ENCODE data around the gene FDXACB1.

The FDXACB1 gene

DNA sequence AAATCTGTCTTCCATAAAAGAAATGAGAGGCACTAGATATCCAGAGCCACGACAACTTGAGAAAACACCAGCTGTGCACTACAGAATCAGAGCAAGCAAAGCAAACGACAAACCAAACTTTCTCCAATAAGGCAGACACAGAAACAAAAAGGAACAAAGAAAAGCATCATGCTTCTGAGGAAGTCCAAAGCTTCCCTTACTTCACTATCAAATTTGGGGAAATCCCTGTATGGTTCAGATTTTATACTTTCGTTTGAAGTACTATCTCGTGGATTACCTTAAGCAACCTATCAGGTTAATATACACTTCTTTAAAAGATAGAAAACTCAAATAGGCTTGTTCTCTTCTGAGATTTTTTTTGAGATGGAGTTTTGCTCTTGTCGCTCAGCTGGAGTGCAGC is 35.3 kb downstream of the FDXACB1 start:
- DNase-seq (ENCODE audit: low read depth), result no peak

DNA sequence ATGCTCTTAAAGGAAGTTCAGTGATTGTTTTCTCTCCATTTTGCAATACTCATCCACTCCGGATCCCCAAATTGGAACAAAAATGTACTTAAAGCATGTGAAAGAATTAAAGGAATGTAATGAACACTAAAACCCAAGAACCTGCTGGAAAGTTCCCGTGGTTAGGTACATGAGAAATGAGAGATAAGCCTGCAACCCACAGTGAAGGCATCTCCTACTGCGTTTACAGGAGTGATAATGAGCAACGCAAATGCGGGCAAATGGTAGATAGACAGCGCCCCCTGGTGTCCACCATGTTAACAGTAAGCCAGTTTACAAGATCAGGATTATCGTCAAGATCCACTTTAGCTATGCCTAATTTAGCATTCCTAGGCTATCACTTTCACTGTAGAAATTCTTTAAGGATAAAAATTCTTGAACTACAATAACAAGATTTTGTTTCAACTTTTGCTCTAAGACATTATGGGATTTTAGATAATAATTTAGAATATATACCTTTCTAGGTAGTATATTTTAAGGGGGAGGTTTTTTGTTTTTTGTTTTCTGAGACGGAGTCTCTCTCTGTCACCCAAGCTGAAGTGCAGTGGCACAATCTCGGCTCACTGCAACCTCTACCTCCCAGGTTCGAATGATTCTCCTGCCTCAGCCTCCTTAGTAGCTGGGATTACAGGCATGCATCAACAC is 37.5 kb downstream of the FDXACB1 start:
- DNase-seq (ENCODE audit: low read depth), result peak; percentile 63

- DNase-seq (ENCODE audit: low read depth), result no peak
Observed at GRCh38 chr11:111840143-111840542, 38.8 kb downstream of the FDXACB1 start.

DNA sequence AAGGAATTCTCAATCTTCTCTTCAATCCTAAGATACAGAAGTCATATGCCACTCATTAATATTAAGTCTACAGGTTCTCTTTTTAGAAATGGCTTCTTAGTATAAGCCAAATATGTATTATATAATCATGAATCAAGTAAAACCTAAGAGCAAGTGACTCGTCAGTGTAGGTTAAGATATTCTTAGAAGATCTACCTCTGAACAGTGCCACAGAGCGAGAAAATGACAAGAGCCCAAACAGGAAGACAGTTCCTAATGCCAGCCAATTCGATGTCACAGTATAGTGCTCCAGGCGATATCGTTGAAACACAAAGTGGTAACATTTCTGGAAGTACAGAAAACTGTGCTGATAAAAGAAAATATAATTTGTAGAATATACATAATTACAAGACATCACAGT is 40.9 kb downstream of the FDXACB1 start:
- no peak for DNase-seq (ENCODE audit: low read depth)

DNA sequence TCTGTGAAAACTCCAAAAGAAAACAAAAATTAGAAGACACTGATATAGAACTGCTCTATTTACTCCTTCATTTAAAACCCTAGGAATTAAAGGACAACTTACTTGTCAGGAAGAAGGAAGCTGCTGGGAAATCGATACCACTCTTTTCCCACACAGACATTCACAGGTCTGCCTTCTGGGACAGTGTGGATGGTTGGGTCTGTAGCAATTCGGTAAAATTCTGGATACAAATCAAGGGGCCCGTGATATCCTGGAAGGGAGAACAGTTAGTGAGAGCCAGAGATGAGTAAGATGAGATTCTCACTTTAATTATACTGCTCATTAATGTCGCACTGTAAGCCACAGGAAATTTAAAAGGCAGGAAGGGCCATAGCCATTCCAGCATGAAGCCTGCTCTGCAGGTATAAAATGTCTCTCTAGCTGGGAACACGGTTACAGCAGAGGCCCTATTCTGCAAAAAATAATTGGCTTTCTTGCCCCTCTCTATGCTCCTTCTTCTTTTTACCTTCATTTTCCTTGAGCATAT is 41.5 kb downstream of the FDXACB1 start:
- DNase-seq (ENCODE audit: low read depth), result no peak

- no peak for DNase-seq (ENCODE audit: low read depth)
Observed at GRCh38 chr11:111836721-111837120, 42.2 kb downstream of the FDXACB1 start.

DNA sequence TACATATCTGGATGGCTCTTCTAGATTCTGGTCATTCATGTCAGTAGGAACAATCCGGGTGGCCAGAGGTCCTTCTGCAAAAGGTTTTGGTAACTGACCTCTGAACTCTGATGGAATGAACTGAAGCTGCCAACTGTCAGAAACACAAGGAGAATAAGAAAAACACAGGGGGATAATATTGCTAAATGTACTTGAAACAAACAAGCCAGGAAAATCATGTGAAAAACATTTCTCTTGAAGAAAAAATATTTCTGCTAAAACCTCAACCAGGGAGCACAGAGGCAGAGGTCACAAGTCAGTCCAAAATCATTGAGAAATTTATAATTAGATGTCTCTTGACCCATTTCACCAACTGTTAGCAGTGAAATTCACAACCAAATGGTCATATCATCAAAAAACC is 42.8 kb downstream of the FDXACB1 start:
- no peak for DNase-seq (ENCODE audit: low read depth)

DNA sequence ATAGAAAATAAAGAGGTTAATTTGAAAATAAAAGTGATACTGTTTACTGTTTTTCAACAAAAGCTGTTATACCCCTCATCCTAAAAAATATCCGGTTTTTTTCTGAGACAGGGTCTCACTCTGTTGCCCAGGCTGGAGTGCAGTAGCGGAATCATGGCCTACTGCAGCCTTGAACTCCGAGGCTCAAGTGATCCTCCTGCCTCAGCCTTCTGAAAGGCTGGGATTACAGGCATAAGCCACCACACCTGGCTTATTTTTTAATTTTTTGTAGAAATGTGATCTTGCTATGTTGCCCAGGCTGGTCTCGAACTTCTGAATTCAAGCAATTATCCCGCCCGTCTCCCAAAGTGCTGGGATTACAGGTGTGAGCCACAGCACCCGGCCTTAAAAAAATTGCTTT is 43.3 kb downstream of the FDXACB1 start:
- DNase-seq (ENCODE audit: low read depth), result no peak

DNA sequence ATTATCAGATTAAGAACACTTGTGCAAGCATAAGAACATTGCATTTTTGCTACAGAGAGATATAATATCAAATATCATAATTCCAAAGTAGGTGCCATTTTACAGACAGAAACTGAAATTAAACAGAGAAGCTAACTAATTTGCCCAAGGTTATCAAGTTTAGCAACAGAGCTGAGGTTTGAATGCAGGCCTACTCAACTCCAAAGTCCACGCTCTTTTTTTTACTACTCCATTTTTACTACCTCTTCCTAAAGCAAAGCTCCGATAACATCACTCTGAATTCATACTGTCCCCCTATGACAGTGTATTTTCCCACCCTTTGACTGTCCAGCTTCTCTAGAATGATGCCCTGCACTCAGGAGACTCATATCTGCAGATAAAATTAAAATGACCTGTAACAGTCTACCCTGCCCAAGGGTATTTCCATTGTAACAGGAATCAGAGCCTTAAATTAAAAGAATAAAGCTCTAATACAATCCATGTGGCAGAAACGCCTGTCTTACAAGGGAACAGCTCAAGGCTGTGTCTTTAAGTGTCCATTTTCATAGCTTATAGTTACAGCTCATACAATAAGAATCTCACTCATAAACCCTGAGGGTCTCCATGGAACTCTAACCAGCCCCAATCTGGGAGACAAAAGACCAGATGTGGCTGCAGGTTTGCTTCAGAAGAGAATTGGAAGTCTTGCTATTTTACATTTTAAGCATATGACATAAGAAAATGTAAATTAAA is 44.4 kb downstream of the FDXACB1 start:
- DNase-seq (ENCODE audit: low read depth), result no peak

GRCh38 chr11:111833524-111833923 is 45.4 kb downstream of the FDXACB1 start:
- DNase-seq (ENCODE audit: low read depth), result no peak

DNA sequence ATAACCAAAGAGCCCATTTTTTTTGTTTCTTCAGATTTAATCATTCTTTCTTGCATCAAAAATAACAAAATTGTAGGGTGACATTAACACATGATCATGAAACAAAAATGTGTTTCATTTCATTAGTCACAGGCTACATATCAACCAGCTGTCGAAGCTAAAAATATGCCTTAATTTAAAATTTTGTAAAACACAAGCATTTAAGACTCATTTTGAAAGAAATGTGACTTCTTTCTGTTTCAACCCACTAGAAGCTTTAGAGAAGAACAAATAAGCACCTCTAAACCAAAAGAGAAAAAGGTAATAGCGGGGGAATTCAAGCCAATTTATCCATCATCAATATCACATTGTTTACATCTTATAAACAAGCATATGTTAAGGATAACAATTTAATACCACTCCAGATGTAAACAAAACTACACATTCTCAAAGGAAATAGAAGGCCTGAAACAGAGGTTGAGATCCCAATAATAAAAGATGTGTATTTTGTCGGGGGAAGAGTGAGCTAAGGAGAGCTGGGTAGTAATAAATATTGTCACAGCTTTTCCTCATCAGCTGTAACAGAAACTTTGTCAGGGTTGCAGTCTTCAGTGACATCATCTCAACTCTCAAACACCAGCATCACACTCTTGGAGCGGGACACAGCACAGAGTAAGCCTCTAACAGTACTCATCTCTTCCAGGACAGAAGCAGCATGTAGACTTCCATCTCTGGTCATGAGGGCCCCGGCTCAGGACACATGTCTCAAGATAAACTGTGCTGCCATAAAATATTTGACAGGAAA is 49.6 kb downstream of the FDXACB1 start:
- DNase-seq (ENCODE audit: low read depth), result no peak

DNA sequence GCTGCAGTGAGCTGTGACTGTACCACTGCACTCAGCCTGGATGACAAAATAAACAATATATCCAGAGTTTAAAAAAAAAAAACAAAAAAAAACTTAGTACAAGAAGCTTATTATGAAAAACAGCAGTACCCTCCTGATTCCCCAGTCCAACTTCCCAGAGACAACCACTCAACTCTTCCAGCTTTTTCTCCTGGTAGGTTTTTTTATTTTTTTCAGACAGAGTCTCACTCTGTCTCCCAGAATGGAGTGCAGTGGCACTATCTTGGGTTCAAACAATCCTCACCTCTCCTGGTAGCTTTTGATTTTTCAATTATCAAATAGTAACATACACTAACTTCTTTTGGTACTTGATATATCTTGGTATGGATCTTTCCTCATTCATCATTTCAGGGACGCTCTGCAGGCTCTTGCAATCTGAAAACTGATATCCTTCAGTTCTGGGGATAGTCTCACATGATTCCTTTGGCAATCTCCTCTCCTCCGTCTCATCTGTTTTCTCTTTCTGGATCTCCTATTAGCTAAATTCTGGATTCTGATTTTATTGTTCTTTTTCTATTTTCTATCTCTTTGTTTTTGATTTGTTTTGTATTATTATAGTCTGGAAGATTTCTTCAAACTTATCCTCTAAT is 52.5 kb downstream of the FDXACB1 start:
- no peak for DNase-seq (ENCODE audit: low read depth)
